Sigmoid colon (tissue), 7 donors: Measurements from ENCODE around the gene C3orf70. TPM values are rescaled to one million over a fixed set of nuclear protein-coding genes. Genes with fewer than 3 reads are reported as not detected.

Source experiments
- DNase-seq: peaks from one replicate; pipeline ENCODE4 v3.0.0-alpha.2; 2019
- H3K27ac ChIP-seq, 4 donors: fragments of 200-600 bp; sonication (generic); one replicate each; pipeline ENCODE4 v1.5.1; 2016 to 2019; ENCODE audit warnings: mild to moderate bottlenecking in 1 of 4
- H3K27me3 ChIP-seq, 3 donors: fragments of 200-600 bp; sonication (generic); one replicate each; pipeline ENCODE4 v1.5.1; 2019; ENCODE audit warnings: mild to moderate bottlenecking in 1 of 3
- H3K36me3 ChIP-seq, 4 donors: fragments of 200-600 bp; sonication (generic); one replicate each; pipeline ENCODE4 v1.5.1; 2016 to 2019
- H3K4me1 ChIP-seq, 4 donors: fragments of 200-600 bp; sonication (generic); one replicate each; pipeline ENCODE4 v1.5.1; 2017 to 2019
- H3K4me3 ChIP-seq, 4 donors: fragments of 200-600 bp; sonication (generic); one replicate each; pipeline ENCODE4 v1.5.1; 2017 to 2019; ENCODE audit warnings: mild to moderate bottlenecking in 2 of 4, moderate library complexity in 1 of 4
- H3K9me3 ChIP-seq, 4 donors: fragments of 200-600 bp in 3 of 4; sonication (generic) in 3 of 4; one replicate each; pipeline versions ENCODE4 v1.5.1 to v1.6.1; 2013 to 2019
- CTCF ChIP-seq, 4 experiments: fragments of 450-650 bp in 3 of 4; fragments of 200-600 bp in 1 of 4; IDR thresholded peaks; one replicate each; pipeline ENCODE4 v1.5.1; 2016 to 2019; ENCODE audit warnings: antibody characterized with exemption in 4 of 4, mild to moderate bottlenecking in 3 of 4, moderate library complexity in 2 of 4
- EP300 ChIP-seq, 4 donors: sonication (generic); formaldehyde crosslinking; IDR thresholded peaks; one replicate each; pipeline ENCODE4 v1.6.1; 2017; ENCODE audit warnings: antibody characterized with exemption in 4 of 4
- POLR2A ChIP-seq, 2 donors: fragments of 450-650 bp; IDR thresholded peaks; one replicate each; pipeline ENCODE4 v1.6.1; 2016; ENCODE audit warnings: antibody characterized with exemption in 2 of 2, mild to moderate bottlenecking in 2 of 2, moderate library complexity in 2 of 2
- POLR2AphosphoS5 ChIP-seq, 4 donors: sonication (generic); formaldehyde crosslinking; IDR thresholded peaks; one replicate each; pipeline ENCODE4 v1.6.1; 2017; ENCODE audit warnings: antibody characterized with exemption in 4 of 4
- WGBS, 2 donors: extraction: QIAGEN DNeasy Blood & Tissue Kit; methylation state at CpG; one replicate each; pipeline ENCODE4 v1.1.7; 2013; 5-methylcytosine and 5-hydroxymethylcytosine counted together
- intact Hi-C: fragments of 100-400 bp; cut with DNase I; formaldehyde crosslinking; loops from one replicate; pipeline ENCODE4 v1.15.1; 2023
- polyA plus RNA-seq, 3 donors: library from polyadenylated mRNA; stranded (reverse); fragments of 200-250 nt; gene quantifications; one replicate each; pipeline ENCODE4 v1.2.3, GENCODE V29; 2013
- total RNA-seq, 4 donors: library from RNA; depleted of rRNA; stranded (reverse); fragments of >200 nt; gene quantifications; one replicate each; pipeline ENCODE4 v1.1.0, GENCODE V29; 2016
- donor health status: healthy with polysubstance abuse.
- donor health status: Bipolar disorder and iron deficiency.
- donor health status: healthy.

C3orf70 gene
- total and polyA plus RNA-seq, 7 donors, result 2.4 to 52.3 (median 26.0) TPM

GRCh38 chr3:185175370-185175987 is 22.6 kb upstream of the C3orf70 start:
- intact Hi-C loops, result loop anchor here (2.0 to 10.0 kb wide), 2 partner anchors 21 to 301 kb away; no protein-coding TSS in a partner anchor
- TF ChIP-seq POLR2AphosphoS5 (IDR thresholded peaks at IDR 0.05), result peak in 2 of 4 donors; percentile 34 to 52
- no peak for TF ChIP-seq EP300 (IDR thresholded peaks at IDR 0.05)
- no peak for TF ChIP-seq CTCF (IDR thresholded peaks at IDR 0.05)
- no peak for TF ChIP-seq POLR2A (IDR thresholded peaks at IDR 0.05)
- no peaks in the 10 kb centered on the region for H3K9me3 ChIP-seq
- peak; percentile 82 for DNase-seq
- H3K27me3 ChIP-seq, result no peaks in the 10 kb centered on the region
- no peaks in the 10 kb centered on the region for H3K36me3 ChIP-seq
- H3K4me3 ChIP-seq, result no peak overlapping the region
- peaks cover 0 to 14% (median 11%) of the 10 kb centered on the region in 4 donors for H3K4me1 ChIP-seq
- 9 to 27% methylated on average over 15 of the region's 15 CpGs for WGBS, 2 donors
- peak overlapping the region; percentile 14 to 67 (median 58) for H3K27ac ChIP-seq

- H3K36me3 ChIP-seq, result no peaks in the 10 kb centered on the region
These were observed 19.5 kb upstream of the C3orf70 start for GRCh38 chr3:185172086-185173049.

GRCh38 chr3:185164428-185165217 is 11.8 kb upstream of the C3orf70 start:
- no peak for DNase-seq
- TF ChIP-seq EP300 (IDR thresholded peaks at IDR 0.05), result no peak
- intact Hi-C loops, result no loop called here
- WGBS, 2 donors, result 42 to 66% methylated on average over 6 of the region's 6 CpGs
- no peaks in the 10 kb centered on the region for H3K27me3 ChIP-seq
- H3K4me1 ChIP-seq, result no peaks in the 10 kb centered on the region
- H3K9me3 ChIP-seq, result no peaks in the 10 kb centered on the region
- no peak overlapping the region for H3K4me3 ChIP-seq
- no peak overlapping the region for H3K27ac ChIP-seq
- H3K36me3 ChIP-seq, result no peaks in the 10 kb centered on the region

More at GRCh38 chr3:185172086-185173049, 19.5 kb upstream of the C3orf70 start:
- intact Hi-C loops, result loop anchor here (10.0 kb wide), 1 partner anchor 298 kb away; no protein-coding TSS in a partner anchor
- Histone ChIP-seq H3K9me3 (no peaks in the 10 kb centered on the region), H3K4me1 (peaks cover 0 to 14% (median 11%) of the 10 kb centered on the region in 4 donors), H3K27ac (no peak overlapping the region), H3K27me3 (no peaks in the 10 kb centered on the region), H3K4me3 (no peak overlapping the region)
- whole genome bisulfite sequencing, 2 donors, result 79 to 85% methylated on average over 11 of the region's 11 CpGs
- no peak for TF ChIP-seq POLR2AphosphoS5 (IDR thresholded peaks at IDR 0.05)
- TF ChIP-seq CTCF (IDR thresholded peaks at IDR 0.05), result no peak
- no peak for TF ChIP-seq POLR2A (IDR thresholded peaks at IDR 0.05)
- TF ChIP-seq EP300 (IDR thresholded peaks at IDR 0.05), result no peak
- no peak for DNase-seq

GRCh38 chr3:185162634-185163033 is 9.8 kb upstream of the C3orf70 start:
- WGBS, 2 donors, result 91% methylated on average over 8 of the region's 8 CpGs
- H3K4me3 ChIP-seq, result no peak overlapping the region
- intact Hi-C loops, result no loop called here
- H3K9me3 ChIP-seq, result no peaks in the 10 kb centered on the region
- no peak for DNase-seq
- TF ChIP-seq EP300 (IDR thresholded peaks at IDR 0.05) (no peak), POLR2A (IDR thresholded peaks at IDR 0.05) (no peak), POLR2AphosphoS5 (IDR thresholded peaks at IDR 0.05) (no peak), CTCF (IDR thresholded peaks at IDR 0.05) (no peak)
- no peaks in the 10 kb centered on the region for H3K36me3 ChIP-seq
- no peak overlapping the region for H3K27ac ChIP-seq
- no peaks in the 10 kb centered on the region for H3K4me1 ChIP-seq
- no peaks in the 10 kb centered on the region for H3K27me3 ChIP-seq
